ENCODE data around the gene TRIM58.

TRIM58 gene

DNA sequence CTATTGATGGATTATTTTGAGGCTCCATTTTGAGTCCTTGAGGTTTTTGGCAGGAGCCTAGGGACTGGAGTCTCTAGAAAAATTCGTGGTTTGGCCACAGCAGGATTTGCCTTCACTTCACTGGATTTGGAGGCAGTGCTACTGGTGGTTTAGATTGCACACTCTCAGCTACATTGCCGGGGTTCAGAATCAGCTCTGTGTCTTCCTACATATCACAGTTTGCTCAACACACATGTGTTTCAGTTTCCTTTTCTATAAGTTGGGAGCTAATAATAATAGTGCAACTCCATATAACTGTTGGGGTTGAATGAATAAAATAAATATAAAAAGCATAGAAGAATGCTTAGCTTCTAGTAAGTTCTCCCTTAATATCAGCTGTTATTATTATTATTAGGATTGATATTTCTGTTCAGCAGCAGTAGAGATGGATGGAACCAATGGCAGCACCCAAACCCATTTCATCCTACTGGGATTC is 38.2 kb downstream of the TRIM58 start, which contains the start of gene OR2W3:
Gene OR2W3 (plus strand): TSS at position 425 of the 475 bp plus-strand sequence. CDS start 0 bp downstream, at position 425.
- DNase-seq, result no peak

DNA sequence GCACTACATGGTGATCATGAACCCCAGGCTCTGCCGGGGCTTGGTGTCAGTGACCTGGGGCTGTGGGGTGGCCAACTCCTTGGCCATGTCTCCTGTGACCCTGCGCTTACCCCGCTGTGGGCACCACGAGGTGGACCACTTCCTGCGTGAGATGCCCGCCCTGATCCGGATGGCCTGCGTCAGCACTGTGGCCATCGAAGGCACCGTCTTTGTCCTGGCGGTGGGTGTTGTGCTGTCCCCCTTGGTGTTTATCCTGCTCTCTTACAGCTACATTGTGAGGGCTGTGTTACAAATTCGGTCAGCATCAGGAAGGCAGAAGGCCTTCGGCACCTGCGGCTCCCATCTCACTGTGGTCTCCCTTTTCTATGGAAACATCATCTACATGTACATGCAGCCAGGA is 39.0 kb downstream of the TRIM58 start:
- no peak for DNase-seq

DNA sequence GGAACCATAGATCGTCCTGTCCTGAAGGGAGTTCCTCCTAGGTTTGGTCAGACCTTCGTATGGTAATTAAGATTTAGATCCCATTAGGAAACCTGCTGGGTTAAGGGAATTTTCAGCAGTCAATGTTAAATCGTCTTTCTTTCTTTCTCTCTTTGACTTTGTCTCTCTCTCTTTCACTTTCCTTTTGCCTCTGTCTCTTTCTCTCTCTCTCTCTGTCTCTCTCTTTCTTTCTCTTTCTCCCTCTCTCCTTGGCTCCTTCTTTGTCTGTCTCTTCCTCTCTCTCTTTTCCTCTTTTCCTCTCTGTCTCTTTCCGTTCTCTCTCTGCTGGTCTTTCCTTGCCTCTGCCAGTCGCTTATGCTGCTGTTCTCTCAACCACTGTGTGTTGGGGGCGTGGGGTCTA is 47.1 kb downstream of the TRIM58 start:
- no peak for DNase-seq

DNA sequence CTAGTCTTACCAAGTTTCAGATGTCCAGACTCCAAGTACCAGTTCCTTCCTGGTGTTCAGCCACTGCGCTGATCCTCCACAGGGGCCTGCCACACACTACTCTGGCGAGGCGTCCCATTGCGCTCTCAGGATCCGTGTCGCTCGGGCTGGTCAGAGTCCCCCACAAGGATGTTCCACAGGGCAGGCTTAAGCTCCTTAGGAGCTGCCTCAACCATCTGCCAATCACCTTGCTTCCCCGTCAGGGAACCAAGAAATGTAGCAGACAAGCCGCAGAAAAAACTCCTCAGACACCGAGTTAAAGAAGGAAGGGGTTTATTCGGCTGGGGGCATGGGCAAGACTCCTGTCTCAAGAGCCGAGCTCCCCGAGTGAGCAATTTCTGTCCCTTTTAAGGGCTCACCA is 48.2 kb downstream of the TRIM58 start:
- no peak for DNase-seq

DNA sequence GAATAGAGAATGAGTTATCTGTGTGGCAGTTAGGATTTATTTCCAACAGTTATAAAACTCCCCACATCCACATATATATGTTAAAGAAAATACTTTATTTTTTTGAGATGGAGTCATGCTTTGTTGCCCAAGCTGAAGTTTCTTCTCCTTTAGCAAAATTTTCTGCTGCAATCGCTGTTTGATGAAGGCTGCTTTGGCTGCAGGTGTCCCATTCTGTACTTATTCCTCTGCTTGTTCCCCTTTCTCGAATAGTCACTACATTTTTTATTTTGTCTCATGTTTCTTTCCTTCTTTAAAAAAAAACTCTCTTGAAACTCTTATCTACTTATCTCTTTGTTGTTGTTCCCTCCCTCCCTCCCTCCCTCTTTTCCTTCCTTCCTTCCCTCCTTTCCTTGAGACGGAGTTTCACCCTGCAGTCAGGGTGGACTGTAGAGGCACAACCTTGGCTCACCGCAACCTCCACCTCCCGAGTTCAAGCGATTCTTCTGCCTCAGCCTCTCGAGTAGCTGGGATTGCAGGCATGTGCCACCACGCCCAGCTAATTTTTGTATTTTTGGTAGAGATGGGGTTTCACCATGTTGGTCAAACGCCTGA is 49.0 kb downstream of the TRIM58 start:
- DNase-seq, result no peak

DNA sequence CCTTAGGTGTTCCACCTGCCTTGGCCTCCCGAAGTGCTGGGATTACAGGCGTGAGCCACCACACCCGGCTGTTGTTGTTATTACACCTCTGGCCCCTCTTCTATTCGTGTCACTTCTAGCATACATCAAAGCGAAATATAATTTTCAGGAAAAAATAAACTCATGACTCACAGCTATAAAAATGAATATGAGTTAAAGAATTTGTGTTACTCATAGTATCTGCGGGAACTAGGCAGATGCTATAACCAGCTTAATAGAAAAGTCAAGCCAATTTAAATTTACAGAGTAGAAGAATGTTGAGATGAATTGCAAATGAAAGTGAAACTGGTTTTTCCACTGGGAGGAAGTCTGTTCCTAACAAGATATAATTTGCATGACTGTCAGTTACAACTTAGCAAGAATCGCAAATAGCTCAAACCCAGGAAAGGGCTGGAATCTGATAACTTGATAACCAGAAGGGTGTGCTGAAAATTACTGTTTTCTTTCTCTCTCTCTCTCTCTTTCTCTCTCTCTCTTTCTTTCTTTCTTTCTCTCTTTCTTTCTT is 49.6 kb downstream of the TRIM58 start:
- DNase-seq, result no peak

DNA sequence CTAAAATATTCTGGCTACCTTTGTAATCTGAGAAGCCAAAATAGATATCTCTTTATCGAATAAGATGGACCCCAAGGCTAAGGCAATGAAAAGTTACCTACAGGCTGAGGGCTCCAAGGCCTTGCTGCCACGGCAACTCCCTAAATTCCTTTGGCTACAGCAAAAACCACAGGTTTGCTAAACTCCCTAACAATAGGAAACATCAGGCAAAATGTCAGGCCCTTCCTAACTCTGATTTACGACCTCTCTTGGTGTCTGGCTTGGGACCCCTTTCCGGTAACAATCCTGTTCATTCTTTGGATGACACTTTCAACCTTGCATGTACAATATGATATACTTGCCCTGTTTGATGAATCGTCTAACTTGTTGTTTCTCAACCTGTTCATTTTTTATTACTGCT is 51.8 kb downstream of the TRIM58 start:
- no peak for DNase-seq

DNA sequence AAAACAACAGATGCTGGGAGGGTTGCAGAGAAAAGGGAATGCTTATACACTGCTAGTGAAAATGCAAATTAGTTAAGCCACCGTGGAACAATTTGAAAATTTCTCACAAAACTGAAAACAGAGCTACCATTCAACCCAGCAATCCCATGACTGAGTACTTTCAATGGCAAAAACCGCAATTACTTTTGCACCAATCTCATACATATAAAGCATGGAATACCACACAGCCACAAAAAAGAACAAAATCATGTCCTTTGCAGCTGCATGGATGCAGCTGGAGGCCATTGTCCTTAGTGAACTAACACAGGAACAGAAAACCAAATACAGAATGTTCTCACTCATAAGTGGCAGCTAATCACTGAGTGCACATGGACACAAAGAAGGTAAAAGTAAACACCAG is 56.8 kb downstream of the TRIM58 start:
- no peak for DNase-seq

DNA sequence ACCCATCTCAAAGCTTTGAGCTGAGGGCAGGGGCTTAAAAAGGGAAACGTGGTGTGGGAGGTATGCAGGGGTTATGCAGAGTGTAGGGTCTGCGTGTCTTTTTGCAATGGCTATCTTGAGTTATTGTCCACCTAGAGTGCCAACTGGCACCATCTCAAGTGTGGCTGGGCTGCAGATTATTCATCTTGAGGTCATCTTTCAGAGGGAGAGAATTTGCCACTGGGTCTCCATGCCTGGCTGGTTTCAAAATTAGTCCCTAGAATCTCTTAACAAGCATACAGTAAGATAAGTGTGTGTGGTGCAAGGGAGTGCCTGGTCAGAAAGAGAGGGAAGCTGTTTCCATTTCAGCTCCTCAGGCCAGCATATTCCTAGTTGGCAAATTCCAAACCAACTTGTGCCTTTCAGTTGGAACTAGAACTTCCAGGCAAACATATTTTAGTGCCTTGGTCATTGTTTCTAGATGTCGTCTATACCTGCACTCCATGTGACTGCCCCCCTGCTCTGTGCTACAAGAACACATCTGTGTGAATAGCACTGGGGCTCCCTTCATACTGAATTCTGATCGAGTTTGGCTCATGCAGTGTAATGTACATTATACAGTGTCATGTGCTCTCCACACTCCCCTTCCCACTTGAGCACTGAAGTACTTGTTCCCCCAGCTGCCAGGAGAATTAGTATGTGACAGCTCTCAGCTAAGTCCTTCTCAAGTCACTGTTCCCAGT is 58.1 kb downstream of the TRIM58 start:
- DNase-seq, result no peak

DNA sequence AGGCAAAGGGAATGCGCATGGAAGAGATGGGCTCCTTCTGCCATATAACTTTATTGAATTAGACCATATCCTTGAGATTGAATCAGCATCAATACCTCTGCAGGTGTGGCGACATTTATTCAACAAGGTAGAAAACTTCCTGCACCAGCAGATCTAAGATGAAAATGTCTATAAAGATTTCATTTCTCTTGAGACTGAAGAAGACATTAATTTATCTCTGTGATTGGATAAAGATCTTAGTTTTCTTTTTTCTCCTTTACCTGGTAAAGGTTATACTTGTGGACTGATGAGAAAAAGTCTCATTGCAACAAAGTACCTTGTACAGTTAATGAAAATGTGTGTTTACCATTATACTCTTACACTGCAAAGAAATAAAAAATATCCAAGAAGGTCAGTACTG is 63.0 kb downstream of the TRIM58 start, which contains the start of gene OR2T8:
Gene OR2T8 (plus strand): TSS at position 301 of the 400 bp plus-strand sequence. CDS start 766 bp downstream, outside the sequence.
- DNase-seq, result no peak

DNA sequence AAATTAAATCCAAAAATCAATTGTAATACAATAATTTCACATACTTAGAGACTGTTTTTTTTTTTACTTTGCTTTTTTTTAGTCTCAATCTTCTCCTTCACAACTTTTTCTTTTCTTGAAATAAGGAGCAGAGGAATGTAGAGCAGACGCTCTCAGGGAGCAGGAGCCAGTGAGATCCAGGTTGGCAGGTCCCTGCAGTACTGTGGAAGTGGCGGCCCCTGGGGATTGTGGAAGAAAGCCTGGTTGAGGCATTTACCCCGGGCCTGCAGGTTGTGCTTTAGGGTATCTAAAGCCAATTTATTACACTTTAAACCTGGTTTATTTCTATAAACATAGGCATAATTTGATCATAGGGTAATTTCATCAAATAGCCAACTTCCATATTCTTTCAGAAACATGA is 67.0 kb downstream of the TRIM58 start:
- no peak for DNase-seq

DNA sequence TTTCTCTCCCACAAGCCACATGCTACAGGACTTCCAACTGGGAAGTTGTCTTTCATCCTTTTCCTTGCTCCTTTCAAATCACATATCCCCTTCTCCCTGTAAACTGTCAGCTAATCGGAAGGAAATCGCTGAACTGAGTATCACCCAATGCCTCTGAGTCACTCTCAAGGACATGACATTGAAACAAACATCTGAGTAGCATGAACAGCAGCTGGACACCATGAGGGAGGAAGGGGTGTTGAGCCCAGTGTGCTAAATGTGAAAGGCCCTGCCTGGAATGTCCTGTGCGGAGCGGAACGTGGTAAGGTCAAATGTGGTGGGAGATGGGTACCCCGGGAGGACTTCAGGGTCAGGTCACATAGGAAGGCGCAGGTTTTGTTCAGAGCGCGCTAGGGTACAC is 67.9 kb downstream of the TRIM58 start, which contains the start of gene OR2AJ1:
Gene OR2AJ1 (plus strand): TSS at position 22 of the 400 bp plus-strand sequence. CDS start 8,880 bp downstream, outside the sequence.
- DNase-seq, result no peak
